Measurements from ENCODE around the gene RC3H2. TPM values are rescaled to one million over a fixed set of nuclear protein-coding genes. Genes with fewer than 3 reads are reported as not detected.

Gene RC3H2
- total and polyA plus RNA-seq, 10 of the 15 experiments (the other 5 are each of a cell fraction or from before 2014, with no cell fraction given), result 7.2 to 25.5 (median 16.1) TPM

- TF ChIP-seq POU2F2 (IDR thresholded peaks at IDR 0.05; ENCODE audit: borderline replicate concordance, low read depth, low read length) (no peak), NBN (IDR thresholded peaks at IDR 0.05) (no peak), NFXL1 (IDR thresholded peaks at IDR 0.05; ENCODE audit: borderline replicate concordance) (no peak), ZNF687 (IDR thresholded peaks at IDR 0.05) (no peak), ZZZ3 (IDR thresholded peaks at IDR 0.05; ENCODE audit: control insufficient read depth, insufficient read length, low read depth) (no peak), RUNX3 (IDR thresholded peaks at IDR 0.05; ENCODE audit: low read length) (no peak)
Measured at GRCh38 chr9:122939601-122940000, 34.4 kb upstream of the RC3H2 start (continued).

- no peak overlapping the region for H3K9ac ChIP-seq (ENCODE audit: control insufficient read depth, insufficient read depth, low read length)
- POLR2A ChIA-PET, result no interaction called here
- intact Hi-C loops (cut with micrococcal nuclease; ENCODE audit: unreplicated experiment), result no loop called here
- 5% methylated on average over 1 of the region's 1 CpG for WGBS (ENCODE audit: insufficient coverage, insufficient replicate concordance, low lambda C conversion rate, missing lambda C conversion rate)
- SMC1A ChIA-PET (ENCODE audit: uncharacterized antibody, unreplicated experiment), result interaction anchor here (2.4 kb wide), 1 partner anchor 11 kb away, joined by 6 read pairs; no protein-coding TSS in a partner anchor
- H3K4me1 ChIP-seq (ENCODE audit: control insufficient read depth, insufficient read depth, low read length), result peaks cover 9% of the 10 kb centered on the region; the same call in 1 of the 2 replicates
- no TSS peak for BruUV-seq (replicated peaks)
- H3K27me3 ChIP-seq (replicated peaks in 1 of 2; ENCODE audit: control insufficient read depth in 2 of 2, insufficient read depth in 2 of 2, low read length in 1 of 2), result no peaks in the 10 kb centered on the region
- no peaks in the 10 kb centered on the region for H3K9me3 ChIP-seq (replicated peaks; ENCODE audit: control insufficient read depth, insufficient read depth, low read length)
- in situ Hi-C loops (cut with MboI), result no loop called here
- DNase-seq (ENCODE audit: low read depth, low spot score) (no peak), ATAC-seq (no peak), FAIRE-seq (no peak)
- H3K36me3 ChIP-seq (ENCODE audit: control insufficient read depth in 2 of 2, insufficient read depth in 2 of 2, low read length in 1 of 2), result peaks cover 0 to 19% of the 10 kb centered on the region in 2 experiments; a peak in 1 of 4 replicates
- no peak overlapping the region for H3K4me3 ChIP-seq
- CTCF ChIA-PET, result no interaction called here
- H3K4me2 ChIP-seq (ENCODE audit: control insufficient read depth, insufficient read depth), result no peak overlapping the region
- no peak overlapping the region for H3K27ac ChIP-seq (ENCODE audit: control insufficient read depth, insufficient read depth)
- H4K20me1 ChIP-seq (ENCODE audit: control insufficient read depth, insufficient read depth), result no peaks in the 10 kb centered on the region
- H2AFZ ChIP-seq (ENCODE audit: control insufficient read depth, low read depth, low read length), result no peak overlapping the region
- RAD21 ChIA-PET (ENCODE audit: unreplicated experiment), result no interaction called here
- H3K79me2 ChIP-seq (ENCODE audit: control insufficient read depth, insufficient read depth, low read length), result peaks cover 44% of the 10 kb centered on the region
- TF ChIP-seq CHD4 (IDR thresholded peaks at IDR 0.05), result no peak
- TF ChIP-seq SKIL (IDR thresholded peaks at IDR 0.05; ENCODE audit: low read depth, poor library complexity, severe bottlenecking), result no peak
- TF ChIP-seq RB1 (IDR thresholded peaks at IDR 0.05; ENCODE audit: borderline replicate concordance), result no peak
- TF ChIP-seq USF1 (IDR thresholded peaks at IDR 0.05; ENCODE audit: borderline replicate concordance, extremely low read length, insufficient read depth, low read depth, low read length), result no peak
- no peak for TF ChIP-seq TAF1 (IDR thresholded peaks at IDR 0.05; ENCODE audit: borderline replicate concordance, low read depth, low read length)
- TF ChIP-seq LARP7 (IDR thresholded peaks at IDR 0.05), result no peak
- TF ChIP-seq PML (IDR thresholded peaks at IDR 0.05; ENCODE audit: low read length), result no peak
- no peak for TF ChIP-seq EZH2 (IDR thresholded peaks at IDR 0.05; ENCODE audit: borderline replicate concordance, control insufficient read depth, low read depth, low read length)
- no peak for TF ChIP-seq JUND (IDR thresholded peaks at IDR 0.05; ENCODE audit: low read depth, low read length)
- TF ChIP-seq TARDBP (IDR thresholded peaks at IDR 0.05; ENCODE audit: borderline replicate concordance), result no peak
Measured at GRCh38 chr9:122936883-122937282, 31.7 kb upstream of the RC3H2 start.
